8988T (cell line): Measurements from ENCODE around the gene KDELR1.

ENCODE experiments used
- DNase-seq: peaks from one replicate; pipeline ENCODE4 v3.0.0; 2011

KDELR1 gene

GRCh38 chr19:48367855-48368254 lies 23.5 kb downstream of the KDELR1 start:
- no peak for DNase-seq

DNA sequence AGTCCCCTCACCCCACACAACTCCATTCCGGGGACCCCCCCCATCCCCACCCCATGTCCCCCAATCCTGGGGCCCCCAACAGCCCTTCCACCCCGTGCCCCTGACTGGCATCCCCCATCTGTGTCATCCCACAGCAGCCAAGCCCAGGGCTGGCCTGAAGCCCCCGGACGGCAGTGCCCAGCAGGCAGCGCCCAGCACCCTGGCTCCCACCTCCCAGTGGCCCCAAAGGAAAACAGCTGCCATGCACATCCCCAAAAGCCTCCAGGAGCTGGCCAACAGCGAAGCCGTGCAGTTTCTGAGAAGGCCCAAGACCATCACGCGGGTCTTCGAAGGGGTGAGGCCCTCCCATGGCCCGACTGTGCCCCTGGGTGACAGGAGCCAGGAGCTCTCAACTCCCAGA lies 25.7 kb downstream of the KDELR1 start:
- DNase-seq, result no peak

DNA sequence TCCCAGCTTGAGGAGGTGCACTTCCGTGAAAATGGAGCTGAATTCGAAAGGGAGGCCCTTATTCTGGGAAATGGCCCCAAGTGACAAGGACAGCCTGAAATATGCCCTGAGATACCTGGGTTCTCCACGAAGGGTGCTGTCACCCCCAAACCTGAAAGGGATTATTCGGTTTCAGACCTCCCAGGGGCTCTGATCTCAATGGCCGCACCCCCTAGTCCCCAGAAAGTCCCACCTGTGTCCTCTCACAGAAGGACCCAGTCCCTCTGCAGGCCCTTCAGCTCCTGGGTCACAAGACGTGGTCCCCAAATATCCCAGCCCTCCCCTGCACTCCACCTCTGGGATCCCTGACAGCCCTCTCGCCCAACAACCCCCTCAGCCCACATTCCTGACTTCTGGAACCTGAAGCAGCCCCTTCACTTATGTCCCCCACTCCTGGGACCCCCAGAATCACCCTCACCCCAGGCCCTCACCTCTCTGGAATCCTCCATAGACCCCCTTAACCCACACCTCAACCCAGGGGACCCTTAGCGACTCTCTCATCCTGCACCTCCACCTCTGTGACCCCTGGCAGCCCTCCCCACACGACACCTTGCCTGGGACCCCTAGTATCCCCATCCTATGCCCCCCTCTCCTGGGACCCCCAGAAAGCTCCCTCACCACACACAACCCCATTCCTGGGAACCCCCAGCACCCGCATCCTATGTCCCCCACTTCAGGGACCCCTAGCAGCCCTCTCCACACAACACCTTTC lies 26.6 kb downstream of the KDELR1 start:
- no peak for DNase-seq

GRCh38 chr19:48363810-48364597 lies 27.3 kb downstream of the KDELR1 start, which contains the start of the genes SYNGR4 and TMEM143:
SYNGR4 (plus strand) TSS chr19:48364367; CDS start chr19:48365843, 1,476 bp downstream.
TMEM143 (minus strand) TSS chr19:48363940; CDS start chr19:48363920, 20 bp downstream.
- peak; percentile 74 for DNase-seq

- DNase-seq, result no peak
These were observed 27.9 kb downstream of the KDELR1 start for GRCh38 chr19:48363500-48363809.

DNA sequence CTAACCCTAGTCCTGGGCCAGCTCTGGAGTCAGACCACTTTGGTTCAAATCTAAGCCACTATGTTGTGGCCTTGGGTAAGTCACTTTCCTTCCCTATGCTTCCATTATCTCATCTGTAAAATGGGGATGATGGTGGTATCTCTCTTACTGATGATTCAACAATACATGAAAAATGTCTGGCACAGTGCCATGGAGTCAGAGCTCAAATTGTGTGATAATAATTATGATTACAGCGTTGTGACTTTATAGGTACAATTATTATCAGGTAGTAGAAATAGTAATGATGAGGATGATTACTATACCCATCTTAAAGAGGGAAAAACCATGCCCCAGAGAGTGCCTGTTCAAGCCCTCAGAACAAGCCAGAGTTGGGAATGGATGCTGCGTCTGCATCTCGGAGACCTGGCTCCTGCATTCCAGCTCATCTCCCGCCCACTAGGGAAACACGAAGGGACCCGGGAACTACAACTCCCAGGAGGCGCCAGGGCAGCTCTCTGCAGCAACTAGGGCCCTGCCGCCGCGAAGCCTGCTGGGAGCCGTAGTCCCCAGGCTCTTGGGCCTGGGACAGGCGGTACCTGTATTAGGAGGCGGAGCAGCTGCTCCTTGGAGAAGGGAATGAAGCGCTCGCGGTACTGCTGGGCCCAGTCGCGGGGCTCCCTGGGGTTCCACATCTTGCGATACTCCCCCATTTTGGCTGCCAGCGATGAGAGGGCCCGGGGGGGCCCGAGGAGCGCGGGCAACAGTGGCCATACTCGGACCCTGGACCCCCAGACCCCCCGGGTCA lies 28.4 kb downstream of the KDELR1 start:
- DNase-seq, result peak; percentile 49

GRCh38 chr19:48361912-48362311 lies 29.4 kb downstream of the KDELR1 start:
- DNase-seq, result no peak

GRCh38 chr19:48359123-48359522 lies 32.2 kb downstream of the KDELR1 start:
- DNase-seq, result no peak

GRCh38 chr19:48355365-48355954 lies 35.9 kb downstream of the KDELR1 start:
- DNase-seq, result no peak

DNA sequence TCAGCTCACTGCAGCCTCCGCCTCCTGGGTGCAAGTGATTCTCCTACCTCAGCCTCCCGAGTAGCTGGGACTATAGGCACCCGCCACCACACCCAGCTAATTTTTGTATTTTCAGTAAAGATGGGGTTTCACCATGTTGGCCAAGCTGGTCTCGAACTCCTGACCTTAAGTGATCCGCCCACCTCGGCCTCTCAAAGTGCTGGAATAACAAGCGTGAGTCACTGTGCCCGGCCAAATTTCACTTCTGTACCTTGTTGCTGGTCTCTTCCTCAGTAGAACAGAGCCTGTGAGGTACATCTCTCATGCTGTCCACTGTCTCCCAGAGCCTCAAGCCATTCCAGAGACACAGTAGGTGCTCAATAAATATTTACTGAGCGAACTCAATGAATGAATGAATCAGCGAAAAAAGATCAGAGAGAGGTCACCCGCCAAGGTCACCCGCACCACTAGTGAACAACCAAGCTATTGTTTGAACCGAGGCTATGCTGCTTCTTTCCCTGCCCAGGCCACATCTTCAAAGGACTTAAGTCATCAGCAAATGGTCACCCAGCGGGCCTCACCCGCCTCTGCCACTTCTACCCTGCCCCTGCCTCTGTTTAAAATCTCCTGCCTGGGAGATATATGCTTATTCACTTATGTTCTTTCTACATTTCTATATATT lies 36.9 kb downstream of the KDELR1 start:
- no peak for DNase-seq

- DNase-seq, result no peak
These were observed 37.7 kb downstream of the KDELR1 start for GRCh38 chr19:48353677-48354076.

DNA sequence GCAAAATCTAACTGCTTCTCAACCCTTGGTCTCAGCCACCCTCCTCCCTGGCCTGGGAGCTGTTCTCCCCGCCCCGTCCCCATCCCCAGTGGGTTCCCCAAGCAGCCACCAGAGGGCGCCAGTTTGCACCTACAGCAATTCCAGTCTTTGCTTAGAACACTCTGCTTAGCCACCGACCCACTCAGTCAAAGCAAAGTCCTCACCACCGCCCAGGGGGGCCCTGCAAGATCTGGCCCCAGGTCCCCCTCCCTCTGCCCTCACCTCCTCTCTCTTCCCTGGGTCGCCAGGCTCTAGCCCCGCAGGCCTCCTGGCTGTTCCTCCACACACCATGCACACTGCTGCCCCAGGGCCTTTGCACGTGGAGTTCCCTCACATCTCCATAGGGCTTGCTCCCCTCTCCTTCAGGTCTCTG lies 40.0 kb downstream of the KDELR1 start:
- DNase-seq, result peak; percentile 66

GRCh38 chr19:48350856-48351255 lies 40.5 kb downstream of the KDELR1 start:
- no peak for DNase-seq

DNA sequence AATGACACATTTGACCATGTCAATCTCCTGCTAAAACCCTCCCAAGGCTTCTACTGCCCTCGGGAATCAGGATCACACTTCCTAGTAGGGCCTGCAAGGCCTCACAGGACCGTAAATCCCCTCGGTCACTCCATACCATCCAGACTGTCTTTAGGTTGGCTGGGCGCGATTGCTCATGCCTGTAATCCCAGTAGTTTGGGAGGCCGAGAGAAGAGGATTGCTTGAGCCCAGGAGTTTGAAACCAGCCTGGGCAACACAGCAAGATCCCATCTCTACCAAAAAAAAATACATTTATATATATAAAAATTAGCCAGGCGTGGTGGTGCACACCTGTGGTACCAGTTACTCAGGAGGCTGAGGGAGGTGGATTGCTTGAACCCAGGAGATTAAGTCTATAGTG lies 42.6 kb downstream of the KDELR1 start:
- DNase-seq, result no peak

- DNase-seq, result no peak
These were observed 43.3 kb downstream of the KDELR1 start for GRCh38 chr19:48348045-48348444.

DNA sequence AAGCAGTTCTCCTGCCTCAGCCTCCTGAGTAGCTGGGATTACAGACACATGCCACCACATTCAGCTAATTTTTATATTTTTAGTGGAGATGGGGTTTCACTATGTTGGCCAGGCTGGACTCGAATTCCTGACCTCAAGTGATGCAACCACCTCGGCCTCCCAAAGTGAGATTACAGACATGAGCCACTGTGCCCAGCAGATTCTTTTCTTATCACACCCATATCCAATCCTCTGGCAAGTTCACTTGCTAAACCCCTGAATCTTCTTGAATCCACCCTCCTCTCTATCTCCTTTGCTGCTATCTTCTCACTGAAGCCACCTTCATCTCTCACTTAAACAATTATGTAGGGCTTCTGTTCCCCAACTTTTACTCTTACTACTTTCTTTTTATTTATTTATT lies 45.2 kb downstream of the KDELR1 start:
- DNase-seq, result no peak

DNA sequence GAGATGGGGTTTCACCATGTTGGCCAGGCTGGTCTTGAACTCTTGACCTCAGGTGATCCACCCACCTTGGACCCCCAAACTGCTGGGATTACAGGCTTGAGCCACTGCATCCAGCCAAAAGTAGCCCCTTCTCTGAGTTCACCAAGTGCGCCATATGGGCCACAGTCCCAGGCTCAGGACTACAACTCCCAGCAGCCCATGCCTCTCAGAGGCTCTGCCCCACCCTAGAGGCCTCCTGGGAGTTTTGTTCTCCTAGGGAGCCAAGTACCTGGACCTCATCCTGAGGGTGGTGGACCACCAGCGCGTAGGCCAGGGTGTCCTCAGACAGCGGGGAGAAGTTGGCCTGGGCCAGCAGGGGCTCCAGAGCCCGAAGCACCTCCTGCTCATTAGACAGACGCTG lies 46.5 kb downstream of the KDELR1 start:
- DNase-seq, result peak; percentile 61

- DNase-seq, result no peak
These were observed 48.4 kb downstream of the KDELR1 start for GRCh38 chr19:48342841-48343540.

- DNase-seq, result no peak
These were observed 49.0 kb downstream of the KDELR1 start for GRCh38 chr19:48342414-48342738.

DNA sequence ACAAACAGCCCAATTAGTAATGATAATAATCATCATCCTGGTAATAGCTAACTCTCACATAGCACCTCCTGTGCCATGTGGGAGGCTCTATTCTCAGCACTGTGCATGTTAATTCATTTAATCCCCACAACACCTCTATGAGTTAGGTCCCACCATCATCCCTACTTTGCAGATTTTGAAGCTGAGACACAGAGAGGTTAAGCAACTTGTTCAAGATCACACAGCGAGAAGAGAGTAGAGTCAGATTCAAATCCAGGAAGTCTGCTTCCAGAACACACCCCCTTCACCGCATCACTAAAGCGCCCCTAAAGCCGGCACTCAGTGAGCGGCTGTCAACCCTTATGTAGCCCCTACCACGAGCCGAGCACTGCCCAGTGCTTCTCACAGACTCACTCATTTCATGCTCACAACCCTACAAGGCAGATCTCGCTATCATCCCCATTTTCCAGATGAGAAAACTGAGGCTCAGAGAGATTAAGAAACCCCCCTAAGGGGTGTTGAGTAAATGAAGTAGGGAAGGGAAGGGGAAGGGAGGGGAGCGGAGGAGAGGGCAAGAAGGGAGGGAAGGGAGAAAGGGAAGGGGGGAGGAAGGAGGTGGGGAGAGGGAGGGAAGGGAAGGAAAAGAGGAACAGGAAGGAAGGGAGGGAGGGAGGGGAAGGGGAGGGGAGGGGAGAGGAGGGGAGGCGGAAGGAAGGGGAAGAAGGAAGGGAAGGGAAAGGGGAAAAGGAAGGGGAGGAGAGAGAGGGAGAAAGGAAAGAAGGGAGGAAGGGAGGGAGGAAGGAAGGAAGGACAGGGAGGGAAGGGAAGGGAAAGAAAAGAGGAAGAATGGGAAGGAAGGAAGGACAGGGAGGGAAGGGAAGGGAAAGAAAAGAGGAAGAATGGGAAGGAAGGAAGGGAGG lies 49.6 kb downstream of the KDELR1 start:
- DNase-seq, result no peak

- DNase-seq, result no peak
These were observed 50.4 kb downstream of the KDELR1 start for GRCh38 chr19:48340995-48341394.
